A172 (cell line): ENCODE results near the gene C2orf81. TPM values are rescaled to one million over a fixed set of nuclear protein-coding genes. Genes with fewer than 3 reads are reported as not detected.

Experiments used
- total RNA-seq: library from RNA; depleted of rRNA; stranded (reverse); fragments of >200 nt; shearing (Covaris generic); gene quantifications from 2 replicates; pipeline ENCODE4 v1.2.3, GENCODE V29; 2014; rRNA removed

The C2orf81 gene
- total RNA-seq, 1 experiment from 2014 or later, result 3.5 TPM

Other genes with a start within 250 kb of the C2orf81 start
- 187 and 196 TPM in 2 replicates for gene MOB1A, start 242.7 kb downstream of the C2orf81 start, total RNA-seq
- 91.8 and 104 TPM in 2 replicates for gene MTHFD2, start 223.0 kb downstream of the C2orf81 start, total RNA-seq
- 0.07 TPM in 1 of 2 replicates, not detected in the other for gene SLC4A5, start 78.2 kb downstream of the C2orf81 start, total RNA-seq
- 105 and 123 TPM in 2 replicates for gene DCTN1, start 41.3 kb downstream of the C2orf81 start, total RNA-seq
- 72.9 and 84.5 TPM in 2 replicates for gene WDR54, start 111 bp upstream of the C2orf81 start, total RNA-seq
- 23.1 and 33.3 TPM in 2 replicates for gene RTKN, start 20.3 kb upstream of the C2orf81 start, total RNA-seq
- 5.9 and 7.9 TPM in 2 replicates for gene INO80B, start 33.5 kb upstream of the C2orf81 start, total RNA-seq
- gene WBP1, start 36.8 kb upstream of the C2orf81 start, total RNA-seq, result 49.0 and 52.3 TPM in 2 replicates
- gene MOGS, start 43.8 kb upstream of the C2orf81 start, total RNA-seq, result 66.6 and 71.4 TPM in 2 replicates
- gene MRPL53, start 51.1 kb upstream of the C2orf81 start, total RNA-seq, result 30.2 and 39.1 TPM in 2 replicates
- 11.7 and 12.5 TPM in 2 replicates for gene CCDC142, start 61.4 kb upstream of the C2orf81 start, total RNA-seq
- gene TTC31, start 61.5 kb upstream of the C2orf81 start, total RNA-seq, result 14.7 and 16.5 TPM in 2 replicates
- 0.45 TPM in 1 of 2 replicates, not detected in the other for gene LBX2, start 78.0 kb upstream of the C2orf81 start, total RNA-seq
- gene PCGF1, start 86.1 kb upstream of the C2orf81 start, total RNA-seq, result 33.9 and 67.3 TPM in 2 replicates
- 0.90 and 1.7 TPM in 2 replicates for gene TLX2, start 92.8 kb upstream of the C2orf81 start, total RNA-seq
- 0.17 TPM in 1 of 2 replicates, not detected in the other for gene DQX1, start 104.6 kb upstream of the C2orf81 start, total RNA-seq
- 150 and 194 TPM in 2 replicates for gene AUP1, start 108.1 kb upstream of the C2orf81 start, total RNA-seq
- gene HTRA2, start 108.3 kb upstream of the C2orf81 start, total RNA-seq, result 58.0 and 70.3 TPM in 2 replicates
- gene LOXL3, start 132.3 kb upstream of the C2orf81 start, total RNA-seq, result 3.2 TPM in 2 replicates
- 17.3 and 24.8 TPM in 2 replicates for gene DOK1, start 133.1 kb upstream of the C2orf81 start, total RNA-seq
- gene M1AP, start 226.7 kb upstream of the C2orf81 start, total RNA-seq, result not detected in 2 replicates
- gene SEMA4F, start 232.6 kb upstream of the C2orf81 start, total RNA-seq, result 14.6 and 39.2 TPM in 2 replicates